ENCODE measurements around the gene C1QTNF1. TPM values are rescaled to one million over a fixed set of nuclear protein-coding genes. Genes with fewer than 3 reads are reported as not detected.

The C1QTNF1 gene
- total RNA-seq, 1 donor from 2014 or later, result 9.4 TPM

DNA sequence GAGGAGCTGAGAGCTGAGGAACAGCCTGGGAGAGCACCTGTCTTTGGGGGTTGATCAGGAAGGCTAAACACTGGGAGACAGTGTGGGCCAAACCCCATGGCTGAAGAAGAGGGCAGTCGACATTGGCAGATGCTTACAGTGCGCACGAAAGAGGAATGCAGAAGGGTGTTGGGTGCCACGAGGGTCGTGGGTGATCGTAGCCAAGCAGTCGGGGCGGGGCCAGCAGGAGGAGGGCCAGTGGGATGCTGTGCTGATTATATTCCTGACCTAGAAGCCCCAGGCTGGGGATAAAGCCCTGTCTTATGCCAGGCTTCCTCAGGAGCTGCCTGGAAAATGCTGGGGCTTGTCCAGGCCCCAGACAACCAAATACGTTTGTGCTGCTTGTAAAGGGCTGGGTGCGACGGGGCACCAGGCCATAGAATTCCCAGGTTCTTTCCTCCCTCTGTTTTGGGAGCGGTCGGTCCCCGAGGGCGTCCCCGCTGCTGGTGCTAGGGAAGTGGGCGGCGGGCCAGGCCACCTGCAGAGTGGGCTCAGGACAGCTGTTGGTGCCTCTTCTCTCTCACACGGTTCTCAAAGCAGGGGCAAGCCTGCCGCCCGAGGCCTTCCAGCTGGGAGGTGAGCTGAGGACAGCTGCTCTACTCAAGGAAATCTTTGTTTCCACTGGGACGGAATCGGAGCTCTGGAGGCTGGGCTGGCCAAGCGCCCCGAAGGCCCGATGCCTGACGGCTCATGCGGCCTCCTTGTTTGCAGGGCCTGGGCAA is 10.0 kb downstream of the C1QTNF1 start:
- TF ChIP-seq, protein P1, sequence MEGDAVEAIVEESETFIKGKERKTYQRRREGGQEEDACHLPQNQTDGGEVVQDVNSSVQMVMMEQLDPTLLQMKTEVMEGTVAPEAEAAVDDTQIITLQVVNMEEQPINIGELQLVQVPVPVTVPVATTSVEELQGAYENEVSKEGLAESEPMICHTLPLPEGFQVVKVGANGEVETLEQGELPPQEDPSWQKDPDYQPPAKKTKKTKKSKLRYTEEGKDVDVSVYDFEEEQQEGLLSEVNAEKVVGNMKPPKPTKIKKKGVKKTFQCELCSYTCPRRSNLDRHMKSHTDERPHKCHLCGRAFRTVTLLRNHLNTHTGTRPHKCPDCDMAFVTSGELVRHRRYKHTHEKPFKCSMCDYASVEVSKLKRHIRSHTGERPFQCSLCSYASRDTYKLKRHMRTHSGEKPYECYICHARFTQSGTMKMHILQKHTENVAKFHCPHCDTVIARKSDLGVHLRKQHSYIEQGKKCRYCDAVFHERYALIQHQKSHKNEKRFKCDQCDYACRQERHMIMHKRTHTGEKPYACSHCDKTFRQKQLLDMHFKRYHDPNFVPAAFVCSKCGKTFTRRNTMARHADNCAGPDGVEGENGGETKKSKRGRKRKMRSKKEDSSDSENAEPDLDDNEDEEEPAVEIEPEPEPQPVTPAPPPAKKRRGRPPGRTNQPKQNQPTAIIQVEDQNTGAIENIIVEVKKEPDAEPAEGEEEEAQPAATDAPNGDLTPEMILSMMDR (conservative IDR thresholded peaks at IDR 0.05), result no peak
- no peaks in the 10 kb centered on the region for H3K36me3 Mint-ChIP-seq
- no peak overlapping the region for H3K27ac Mint-ChIP-seq
- H3K4me1 Mint-ChIP-seq (ENCODE audit: unreplicated experiment), result peaks cover 4% of the 10 kb centered on the region
- peaks cover 10% of the 10 kb centered on the region for H3K27me3 Mint-ChIP-seq
- no peak for DNase-seq (ENCODE audit: extremely low spot score, unreplicated experiment)
- H3K4me3 Mint-ChIP-seq, result no peak overlapping the region
- no peaks in the 10 kb centered on the region for H3K9me3 Mint-ChIP-seq

DNA sequence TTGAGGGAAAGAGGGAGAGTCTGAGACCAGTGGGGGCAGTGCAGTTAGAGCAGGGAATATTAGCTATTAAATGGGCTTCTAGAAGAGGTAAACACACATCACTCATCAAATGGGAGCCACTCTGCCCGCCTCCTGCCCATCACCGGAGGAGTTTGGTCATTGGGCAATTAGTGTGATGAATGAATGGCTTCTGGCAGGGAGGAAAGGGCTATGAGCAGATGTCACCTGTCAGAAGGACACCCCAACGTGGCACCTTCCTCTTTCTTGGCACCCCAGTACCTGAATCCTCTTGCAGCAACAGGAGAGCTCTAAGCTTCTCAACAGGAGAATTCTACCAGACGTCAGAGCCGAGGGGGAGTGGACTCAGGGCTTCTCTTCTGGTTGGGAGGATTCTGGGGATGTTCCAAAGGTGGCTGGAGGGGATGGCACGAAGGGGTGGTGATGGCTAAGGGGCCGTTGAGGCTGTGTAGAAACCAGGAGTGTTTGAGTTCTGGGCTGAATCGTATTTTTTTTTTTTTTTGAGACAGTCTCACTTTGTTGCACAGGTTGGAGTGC is 11.0 kb downstream of the C1QTNF1 start:
- Mint-ChIP-seq H3K9me3 (no peaks in the 10 kb centered on the region), H3K4me3 (no peak overlapping the region), H3K36me3 (no peaks in the 10 kb centered on the region), H3K27me3 (peaks cover 10% of the 10 kb centered on the region), H3K4me1 (ENCODE audit: unreplicated experiment) (peaks cover 4% of the 10 kb centered on the region), H3K27ac (no peak overlapping the region)
- TF ChIP-seq, protein P1 (conservative IDR thresholded peaks at IDR 0.05), result no peak
- no peak for DNase-seq (ENCODE audit: extremely low spot score, unreplicated experiment)

DNA sequence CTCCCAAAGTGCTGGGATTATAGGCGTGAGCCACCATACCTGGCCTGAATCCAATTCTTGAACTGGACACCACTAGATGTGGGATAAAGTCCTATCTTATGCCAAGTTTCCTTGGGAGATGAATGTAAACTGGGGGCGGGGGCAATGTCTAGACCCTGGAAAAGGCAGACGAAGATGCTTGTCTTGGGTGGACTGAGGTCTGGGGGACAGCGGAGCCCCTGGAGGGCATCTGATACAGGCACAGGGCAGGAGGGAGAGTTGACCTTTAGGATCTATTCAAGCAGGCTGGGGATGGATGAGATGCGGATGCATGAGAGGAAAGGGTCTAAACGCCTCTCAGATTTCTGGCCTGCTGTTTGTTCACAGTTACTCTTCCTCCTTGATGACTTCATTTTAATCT is 11.7 kb downstream of the C1QTNF1 start:
- DNase-seq (ENCODE audit: extremely low spot score, unreplicated experiment), result no peak
- no peaks in the 10 kb centered on the region for H3K36me3 Mint-ChIP-seq
- peaks cover 7% of the 10 kb centered on the region for H3K27me3 Mint-ChIP-seq
- TF ChIP-seq, protein P1 (conservative IDR thresholded peaks at IDR 0.05), result no peak
- no peaks in the 10 kb centered on the region for H3K9me3 Mint-ChIP-seq
- no peak overlapping the region for H3K27ac Mint-ChIP-seq
- H3K4me1 Mint-ChIP-seq (ENCODE audit: unreplicated experiment), result peaks cover 4% of the 10 kb centered on the region
- no peak overlapping the region for H3K4me3 Mint-ChIP-seq

DNA sequence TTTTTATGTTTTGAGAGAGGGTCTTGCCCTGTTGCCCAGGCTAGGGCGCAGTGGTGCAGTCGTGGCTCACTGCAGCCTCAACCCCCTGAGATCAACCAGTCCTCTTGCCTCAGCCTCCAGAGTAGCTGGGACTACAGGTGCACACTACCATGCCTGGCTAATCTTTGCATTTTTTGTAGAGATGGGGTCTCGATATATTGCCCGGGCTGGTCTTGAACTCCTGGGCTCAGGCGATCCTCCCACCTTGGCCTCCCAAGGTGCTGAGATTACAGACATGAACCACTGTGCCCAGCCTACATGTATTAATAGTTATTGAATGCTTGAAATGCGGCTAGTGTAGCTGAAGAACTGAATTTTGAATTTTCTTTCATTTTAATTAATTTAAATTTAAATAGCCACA is 12.2 kb downstream of the C1QTNF1 start:
- DNase-seq (ENCODE audit: extremely low spot score, unreplicated experiment), result no peak
- TF ChIP-seq, protein P1 (conservative IDR thresholded peaks at IDR 0.05), result no peak
- peaks cover 4% of the 10 kb centered on the region for H3K4me1 Mint-ChIP-seq (ENCODE audit: unreplicated experiment)
- peaks cover 7% of the 10 kb centered on the region for H3K27me3 Mint-ChIP-seq
- no peaks in the 10 kb centered on the region for H3K36me3 Mint-ChIP-seq
- no peaks in the 10 kb centered on the region for H3K9me3 Mint-ChIP-seq
- no peak overlapping the region for H3K27ac Mint-ChIP-seq
- no peak overlapping the region for H3K4me3 Mint-ChIP-seq

DNA sequence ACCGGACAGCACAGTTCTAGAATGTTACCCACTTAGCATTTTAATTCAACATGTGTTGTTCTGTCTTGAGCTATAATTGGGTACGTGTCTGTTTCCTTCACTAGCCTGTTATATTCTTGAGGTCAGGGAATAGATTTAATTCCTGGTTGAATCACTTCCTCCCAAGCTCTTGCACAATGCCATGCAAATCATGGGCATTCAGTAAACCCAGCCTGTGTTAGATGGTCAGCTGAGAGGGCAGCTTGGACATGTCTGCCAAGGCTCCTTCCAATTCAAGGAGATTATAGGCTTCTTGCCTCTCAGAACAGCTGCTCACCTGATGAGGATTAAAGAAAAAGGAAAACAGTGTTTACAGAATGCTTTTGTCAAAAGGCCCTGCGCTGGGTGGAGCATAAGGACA is 12.6 kb downstream of the C1QTNF1 start:
- H3K4me1 Mint-ChIP-seq (ENCODE audit: unreplicated experiment), result peaks cover 4% of the 10 kb centered on the region
- no peak for DNase-seq (ENCODE audit: extremely low spot score, unreplicated experiment)
- peaks cover 7% of the 10 kb centered on the region for H3K27me3 Mint-ChIP-seq
- TF ChIP-seq, protein P1 (conservative IDR thresholded peaks at IDR 0.05), result no peak
- H3K36me3 Mint-ChIP-seq, result no peaks in the 10 kb centered on the region
- no peak overlapping the region for H3K27ac Mint-ChIP-seq
- no peaks in the 10 kb centered on the region for H3K9me3 Mint-ChIP-seq
- H3K4me3 Mint-ChIP-seq, result no peak overlapping the region
